MCF 10A (cell line): Measurements from ENCODE around the gene AHSP. TPM values are rescaled to one million over a fixed set of nuclear protein-coding genes. Genes with fewer than 3 reads are reported as not detected.
A peak's percentile ranks its signal among the peaks of the same experiment; 100 is the strongest.

Experiments used
- BruUV-seq: library from RNA; stranded (reverse); fragments of 400-500 nt; replicated peaks from 2 replicates; lab custom pipeline; 2021; lab: Mats Ljungman, UMichigan
- CTCF ChIA-PET: fragments of 300-600 bp; sonication (Branson Sonifier 250); formaldehyde crosslinking; extraction: SDS; loops from one replicate; lab custom pipeline; 2021; ENCODE audit warnings: antibody characterized with exemption, inconsistent platforms; lab: Yijun Ruan, JAX
- POLR2A ChIA-PET: fragments of 300-600, 350-650 bp; sonication (Branson Sonifier 250); formaldehyde crosslinking; extraction: SDS; loops from one replicate; lab custom pipeline; 2020; ENCODE audit warnings: antibody characterized with exemption, inconsistent platforms; lab: Yijun Ruan, JAX
- DNase-seq: peaks from one replicate; pipeline ENCODE4 v3.0.0-alpha.2; 2018; ENCODE audit not compliant: unreplicated experiment
- H3K27ac Mint-ChIP-seq: one replicate; pipeline ENCODE4 v1.8.0; 2022; ENCODE audit warnings: mild to moderate bottlenecking, low read depth, mixed read lengths; ENCODE audit not compliant: unreplicated experiment
- H3K27me3 Mint-ChIP-seq: one replicate; pipeline ENCODE4 v1.8.0; 2022; ENCODE audit warnings: mixed read lengths; ENCODE audit not compliant: insufficient read depth, unreplicated experiment
- H3K36me3 Mint-ChIP-seq: one replicate; pipeline ENCODE4 v1.8.0; 2022; ENCODE audit warnings: mild to moderate bottlenecking, moderate library complexity, mixed read lengths; ENCODE audit not compliant: insufficient read depth, unreplicated experiment
- H3K4me1 Mint-ChIP-seq: one replicate; pipeline ENCODE4 v1.8.0; 2022; ENCODE audit warnings: mixed read lengths; ENCODE audit not compliant: insufficient read depth, unreplicated experiment
- H3K4me3 Mint-ChIP-seq: one replicate; pipeline ENCODE4 v1.8.0; 2022; ENCODE audit warnings: mild to moderate bottlenecking, moderate library complexity, mixed read lengths; ENCODE audit not compliant: unreplicated experiment
- H3K9me3 Mint-ChIP-seq: one replicate; pipeline ENCODE4 v1.8.0; 2022; ENCODE audit warnings: mixed read lengths; ENCODE audit not compliant: unreplicated experiment
- intact Hi-C: fragments of 100-400 bp; cut with micrococcal nuclease; formaldehyde crosslinking; loops from 2 replicates; pipeline ENCODE4 v1.14.1; 2022
- total RNA-seq: library from RNA; stranded (reverse); gene quantifications from 2 replicates; pipeline ENCODE4 v1.2.3, GENCODE V29; 2022
- TF ChIP-seq, protein P1 (sequence below): fragments of 200-600 bp; IDR thresholded peaks from one replicate; pipeline ENCODE4 v1.8.0; 2022; ENCODE audit warnings: antibody characterized with exemption, mild to moderate bottlenecking; ENCODE audit not compliant: unreplicated experiment

Gene AHSP
- total RNA-seq, 1 experiment from 2014 or later: not detected

DNA sequence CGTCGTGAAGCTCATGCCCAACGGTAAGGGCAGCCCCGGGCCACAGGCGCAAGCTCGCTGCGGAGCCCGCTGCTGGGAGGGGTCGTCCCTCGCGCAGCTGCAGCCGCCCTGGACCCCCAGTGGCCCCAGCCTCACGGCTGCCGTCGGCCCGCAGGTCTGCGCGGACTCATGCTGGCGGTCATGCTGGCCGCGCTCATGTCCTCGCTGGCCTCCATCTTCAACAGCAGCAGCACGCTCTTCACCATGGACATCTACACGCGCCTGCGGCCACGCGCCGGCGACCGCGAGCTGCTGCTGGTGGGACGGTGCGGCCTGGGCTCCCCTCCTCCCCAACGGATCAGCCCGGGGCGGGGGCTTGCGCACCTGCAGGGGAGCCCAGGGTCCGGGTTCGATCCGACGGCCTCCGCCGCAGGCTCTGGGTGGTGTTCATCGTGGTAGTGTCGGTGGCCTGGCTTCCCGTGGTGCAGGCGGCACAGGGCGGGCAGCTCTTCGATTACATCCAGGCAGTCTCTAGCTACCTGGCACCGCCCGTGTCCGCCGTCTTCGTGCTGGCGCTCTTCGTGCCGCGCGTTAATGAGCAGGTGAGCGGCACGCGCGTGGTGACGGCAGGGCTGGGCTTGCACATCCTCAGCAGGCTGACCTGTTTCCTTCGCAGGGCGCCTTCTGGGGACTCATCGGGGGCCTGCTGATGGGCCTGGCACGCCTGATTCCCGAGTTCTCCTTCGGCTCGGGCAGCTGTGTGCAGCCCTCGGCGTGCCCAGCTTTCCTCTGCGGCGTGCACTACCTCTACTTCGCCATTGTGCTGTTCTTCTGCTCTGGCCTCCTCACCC lies 39.0 kb upstream of the AHSP start:
- DNase-seq: no peak
- TF ChIP-seq, protein P1, sequence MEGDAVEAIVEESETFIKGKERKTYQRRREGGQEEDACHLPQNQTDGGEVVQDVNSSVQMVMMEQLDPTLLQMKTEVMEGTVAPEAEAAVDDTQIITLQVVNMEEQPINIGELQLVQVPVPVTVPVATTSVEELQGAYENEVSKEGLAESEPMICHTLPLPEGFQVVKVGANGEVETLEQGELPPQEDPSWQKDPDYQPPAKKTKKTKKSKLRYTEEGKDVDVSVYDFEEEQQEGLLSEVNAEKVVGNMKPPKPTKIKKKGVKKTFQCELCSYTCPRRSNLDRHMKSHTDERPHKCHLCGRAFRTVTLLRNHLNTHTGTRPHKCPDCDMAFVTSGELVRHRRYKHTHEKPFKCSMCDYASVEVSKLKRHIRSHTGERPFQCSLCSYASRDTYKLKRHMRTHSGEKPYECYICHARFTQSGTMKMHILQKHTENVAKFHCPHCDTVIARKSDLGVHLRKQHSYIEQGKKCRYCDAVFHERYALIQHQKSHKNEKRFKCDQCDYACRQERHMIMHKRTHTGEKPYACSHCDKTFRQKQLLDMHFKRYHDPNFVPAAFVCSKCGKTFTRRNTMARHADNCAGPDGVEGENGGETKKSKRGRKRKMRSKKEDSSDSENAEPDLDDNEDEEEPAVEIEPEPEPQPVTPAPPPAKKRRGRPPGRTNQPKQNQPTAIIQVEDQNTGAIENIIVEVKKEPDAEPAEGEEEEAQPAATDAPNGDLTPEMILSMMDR: no peak
- intact Hi-C loops: no loop called here
- Mint-ChIP-seq H3K4me3 (peak overlapping the region; percentile 71), H3K27ac (no peak overlapping the region), H3K9me3 (no peaks in the 10 kb centered on the region), H3K36me3 (peaks cover 14% of the 10 kb centered on the region), H3K4me1 (no peaks in the 10 kb centered on the region), H3K27me3 (no peaks in the 10 kb centered on the region)
- POLR2A ChIA-PET: interaction anchor here (0.6 to 0.8 kb wide), 4 partner anchors 18 to 374 kb away, joined by 3 to 4 read pairs (median 4); no protein-coding TSS in a partner anchor
- BruUV-seq: no TSS peak
- CTCF ChIA-PET: interaction anchor here (1.1 to 4.1 kb wide), 2 partner anchors 29 to 46 kb away, joined by 5 to 19 read pairs; partner anchors contain the start of genes ARMC5 and ZNF843

DNA sequence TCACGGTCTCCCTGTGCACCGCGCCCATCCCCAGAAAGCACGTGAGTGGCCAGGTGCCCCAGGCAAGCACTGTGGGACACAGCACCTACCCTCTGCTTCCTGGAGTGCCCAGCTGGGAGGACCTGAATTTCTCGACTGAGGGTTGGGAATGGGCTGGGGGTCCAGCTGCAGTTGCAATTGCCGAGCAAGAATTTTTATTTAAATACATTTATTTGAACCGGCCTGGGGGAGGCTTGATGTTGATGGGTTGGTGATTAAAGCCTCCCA lies 38.5 kb upstream of the AHSP start:
- Mint-ChIP-seq H3K9me3 (no peaks in the 10 kb centered on the region), H3K4me3 (no peak overlapping the region), H3K36me3 (peaks cover 14% of the 10 kb centered on the region), H3K4me1 (no peaks in the 10 kb centered on the region), H3K27ac (no peak overlapping the region), H3K27me3 (no peaks in the 10 kb centered on the region)
- DNase-seq: no peak
- ChIA-PET POLR2A (interaction anchor here (0.6 to 1.3 kb wide), 3 partner anchors 14 to 374 kb away, joined by 3 to 4 read pairs (median 3); partner anchors contain the start of gene ARMC5), CTCF (interaction anchor here (1.0 to 4.1 kb wide), 2 partner anchors 29 to 379 kb away, joined by 4 to 19 read pairs; partner anchors contain the start of gene ARMC5)
- intact Hi-C loops: no loop called here
- BruUV-seq: no TSS peak
- TF ChIP-seq, protein P1: no peak

DNA sequence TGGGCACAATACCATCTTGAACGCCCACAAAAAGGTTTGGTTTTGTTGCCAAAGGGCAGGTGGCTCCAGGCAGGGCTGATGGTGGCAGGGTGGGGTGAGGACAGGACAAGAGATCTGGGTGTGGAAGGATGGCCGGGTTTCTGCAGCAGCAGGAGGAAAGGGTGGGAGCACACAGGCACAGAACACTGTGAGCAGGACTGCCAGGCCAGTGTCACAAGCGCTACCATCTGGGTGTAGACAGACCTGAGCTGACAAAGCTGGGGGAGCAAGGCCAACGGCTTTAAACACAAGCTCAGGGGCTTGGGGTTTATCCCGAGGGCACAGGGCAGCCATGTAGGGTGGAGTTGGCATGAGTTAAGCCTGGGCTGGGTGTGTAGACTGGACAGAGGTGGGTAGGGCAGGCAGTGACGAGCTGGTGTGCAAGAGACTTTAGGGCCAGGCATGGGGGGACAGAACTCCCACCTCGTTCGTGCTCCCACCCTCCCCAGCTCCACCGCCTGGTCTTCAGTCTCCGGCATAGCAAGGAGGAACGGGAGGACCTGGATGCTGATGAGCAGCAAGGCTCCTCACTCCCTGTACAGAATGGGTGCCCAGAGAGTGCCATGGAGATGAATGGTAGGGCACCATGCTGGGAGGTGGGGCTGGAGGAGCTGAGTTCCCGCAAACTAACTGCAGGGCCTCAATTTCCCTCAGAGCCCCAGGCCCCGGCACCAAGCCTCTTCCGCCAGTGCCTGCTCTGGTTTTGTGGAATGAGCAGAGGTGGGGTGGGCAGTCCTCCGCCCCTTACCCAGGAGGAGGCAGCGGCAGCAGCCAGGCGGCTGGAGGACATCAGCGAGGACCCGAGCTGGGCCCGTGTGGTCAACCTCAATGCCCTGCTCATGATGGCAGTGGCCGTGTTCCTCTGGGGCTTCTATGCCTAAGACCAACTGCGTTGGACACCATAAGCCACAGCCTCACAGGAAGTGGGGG lies 37.8 kb upstream of the AHSP start:
- DNase-seq: no peak
- Mint-ChIP-seq H3K9me3 (no peaks in the 10 kb centered on the region), H3K4me3 (no peak overlapping the region), H3K4me1 (no peaks in the 10 kb centered on the region), H3K27ac (no peak overlapping the region), H3K36me3 (peaks cover 15% of the 10 kb centered on the region), H3K27me3 (no peaks in the 10 kb centered on the region)
- TF ChIP-seq, protein P1: no peak
- ChIA-PET POLR2A (interaction anchor here (0.6 to 1.3 kb wide), 5 partner anchors 13 to 383 kb away, joined by 3 to 4 read pairs (median 3); partner anchors contain the start of genes ARMC5 and RUSF1), CTCF (interaction anchor here (0.6 to 4.1 kb wide), 6 partner anchors 10 to 379 kb away, joined by 3 to 19 read pairs (median 4); partner anchors contain the start of gene ARMC5)
- intact Hi-C loops: no loop called here
- TSS peak; percentile 28 for BruUV-seq
